Activated B cell treated with CpG ODN at 0.5 μM for 24 hours (primary cell): ENCODE data around the gene SLC25A23. TPM values are rescaled to one million over a fixed set of nuclear protein-coding genes. Genes with fewer than 3 reads are reported as not detected.

Experiments
- ATAC-seq: fragments of 200-7000 bp; cut with Tn5 transposase; one replicate; pipeline ENCODE4 v1.10.0; 2021; ENCODE audit warnings: low read depth, mild to moderate bottlenecking, moderate library complexity
- CTCF ChIA-PET: fragments of 350-600 bp; sonication (Branson Sonifier 250); formaldehyde crosslinking; loops from one replicate; lab custom pipeline; 2021; ENCODE audit warnings: antibody characterized with exemption; lab: Charles Lee
- POLR2A ChIA-PET: fragments of 350-600 bp; sonication (Branson Sonifier 250); formaldehyde crosslinking; loops from one replicate; lab custom pipeline; 2021; ENCODE audit warnings: antibody characterized with exemption; lab: Charles Lee
- DNase-seq: peaks from one replicate; pipeline ENCODE4 v3.0.0; 2022
- H3K27ac Mint-ChIP-seq: one replicate; pipeline ENCODE4 v1.8.0; 2020; ENCODE audit warnings: mixed read lengths
- H3K27me3 Mint-ChIP-seq: one replicate; pipeline ENCODE4 v1.8.0; 2021; ENCODE audit warnings: mixed read lengths
- H3K36me3 Mint-ChIP-seq: one replicate; pipeline ENCODE4 v1.8.0; 2021; ENCODE audit warnings: low read depth, mixed read lengths
- H3K4me1 Mint-ChIP-seq: one replicate; pipeline ENCODE4 v1.8.0; 2021; ENCODE audit warnings: mixed read lengths
- H3K4me3 Mint-ChIP-seq: one replicate; pipeline ENCODE4 v1.8.0; 2020; ENCODE audit warnings: mild to moderate bottlenecking, mixed read lengths
- H3K9me3 Mint-ChIP-seq: one replicate; pipeline ENCODE4 v1.8.0; 2020; ENCODE audit warnings: mixed read lengths
- intact Hi-C: fragments of 100-400 bp; cut with micrococcal nuclease; formaldehyde crosslinking; loops from one replicate; pipeline ENCODE4 v1.15.1; 2024
- total RNA-seq: library from RNA; stranded (reverse); gene quantifications from 2 replicates; pipeline ENCODE4 v1.2.3, GENCODE V29; 2022
- TF ChIP-seq, protein P1 (sequence below): fragments of 200-600 bp; IDR thresholded peaks from one replicate; pipeline ENCODE4 v1.8.0; 2022; ENCODE audit warnings: antibody characterized with exemption, mild to moderate bottlenecking

The SLC25A23 gene
- total RNA-seq, 1 donor from 2014 or later: 50.4 TPM

- intact Hi-C loops: no loop called here
- Mint-ChIP-seq H3K9me3 (no peaks in the 10 kb centered on the region), H3K27ac (no peak overlapping the region), H3K4me1 (peaks cover 21% of the 10 kb centered on the region), H3K36me3 (peaks cover 30% of the 10 kb centered on the region), H3K27me3 (no peaks in the 10 kb centered on the region), H3K4me3 (no peak overlapping the region)
- CTCF ChIA-PET: no interaction called here
- DNase-seq: no peak
- TF ChIP-seq, protein P1, sequence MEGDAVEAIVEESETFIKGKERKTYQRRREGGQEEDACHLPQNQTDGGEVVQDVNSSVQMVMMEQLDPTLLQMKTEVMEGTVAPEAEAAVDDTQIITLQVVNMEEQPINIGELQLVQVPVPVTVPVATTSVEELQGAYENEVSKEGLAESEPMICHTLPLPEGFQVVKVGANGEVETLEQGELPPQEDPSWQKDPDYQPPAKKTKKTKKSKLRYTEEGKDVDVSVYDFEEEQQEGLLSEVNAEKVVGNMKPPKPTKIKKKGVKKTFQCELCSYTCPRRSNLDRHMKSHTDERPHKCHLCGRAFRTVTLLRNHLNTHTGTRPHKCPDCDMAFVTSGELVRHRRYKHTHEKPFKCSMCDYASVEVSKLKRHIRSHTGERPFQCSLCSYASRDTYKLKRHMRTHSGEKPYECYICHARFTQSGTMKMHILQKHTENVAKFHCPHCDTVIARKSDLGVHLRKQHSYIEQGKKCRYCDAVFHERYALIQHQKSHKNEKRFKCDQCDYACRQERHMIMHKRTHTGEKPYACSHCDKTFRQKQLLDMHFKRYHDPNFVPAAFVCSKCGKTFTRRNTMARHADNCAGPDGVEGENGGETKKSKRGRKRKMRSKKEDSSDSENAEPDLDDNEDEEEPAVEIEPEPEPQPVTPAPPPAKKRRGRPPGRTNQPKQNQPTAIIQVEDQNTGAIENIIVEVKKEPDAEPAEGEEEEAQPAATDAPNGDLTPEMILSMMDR: no peak
- ATAC-seq: no peak
- POLR2A ChIA-PET: interaction anchor here (0.7 to 1.0 kb wide), 2 partner anchors 14 to 201 kb away, joined by 3 to 4 read pairs; no protein-coding TSS in a partner anchor
Measured at GRCh38 chr19:6476896-6477431, 17.4 kb upstream of the SLC25A23 start.

GRCh38 chr19:6476155-6476895 is 16.7 kb upstream of the SLC25A23 start:
- CTCF ChIA-PET: no interaction called here
- H3K27me3 Mint-ChIP-seq: no peaks in the 10 kb centered on the region
- TF ChIP-seq, protein P1: no peak
- no peak overlapping the region for H3K4me3 Mint-ChIP-seq
- H3K36me3 Mint-ChIP-seq: peaks cover 35% of the 10 kb centered on the region
- ATAC-seq (peak; percentile 87), DNase-seq (peak; percentile 33)
- no peak overlapping the region for H3K27ac Mint-ChIP-seq
- H3K4me1 Mint-ChIP-seq: peaks cover 15% of the 10 kb centered on the region
- intact Hi-C loops: no loop called here
- no peaks in the 10 kb centered on the region for H3K9me3 Mint-ChIP-seq
- POLR2A ChIA-PET: interaction anchor here (1.0 kb wide), 1 partner anchor 14 kb away, joined by 3 read pairs; no protein-coding TSS in a partner anchor

DNA sequence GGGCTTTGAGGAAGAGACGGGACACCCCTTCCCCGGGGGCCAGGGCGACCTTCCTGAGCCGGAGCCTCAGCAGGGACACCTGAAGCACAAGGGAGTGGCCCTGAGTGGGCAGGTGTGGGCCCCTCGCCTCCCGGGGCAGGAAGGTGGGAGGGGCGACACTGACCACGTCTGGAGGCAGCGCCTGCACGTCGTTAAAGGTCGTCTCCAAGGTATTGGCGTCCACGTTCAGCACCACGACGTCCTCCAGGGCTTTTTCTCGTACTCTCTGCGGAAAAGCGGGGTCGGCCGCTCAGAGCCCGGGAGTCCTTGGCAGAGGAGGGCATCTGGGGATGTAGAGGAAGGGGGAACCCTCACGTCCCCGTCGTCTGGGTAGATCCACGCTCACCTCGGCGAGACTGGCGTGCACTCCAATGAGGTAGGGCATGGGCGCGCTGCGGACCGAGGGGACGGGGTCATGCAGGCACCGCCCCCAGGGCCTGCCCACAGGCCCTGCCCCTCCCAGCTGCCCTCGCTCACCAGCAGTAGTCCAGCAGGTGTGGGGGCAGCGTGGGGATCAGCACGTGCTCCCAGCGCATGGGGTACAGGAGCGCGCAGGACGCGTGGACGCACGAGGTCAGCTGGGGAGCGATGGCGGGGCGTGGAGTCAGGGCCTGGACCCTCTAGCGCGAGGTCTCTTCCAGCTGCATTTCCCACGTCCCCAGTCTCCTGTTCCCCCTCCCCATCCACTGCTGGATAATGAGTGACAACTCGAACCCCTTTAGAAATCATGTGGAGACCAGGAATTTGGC is 15.9 kb upstream of the SLC25A23 start:
- H3K36me3 Mint-ChIP-seq: peaks cover 39% of the 10 kb centered on the region
- ChIA-PET POLR2A (no interaction called here), CTCF (no interaction called here)
- H3K27me3 Mint-ChIP-seq: no peaks in the 10 kb centered on the region
- DNase-seq: no peak
- no peak for ATAC-seq
- H3K27ac Mint-ChIP-seq: no peak overlapping the region
- H3K4me1 Mint-ChIP-seq: peaks cover 7% of the 10 kb centered on the region
- TF ChIP-seq, protein P1: no peak
- no peaks in the 10 kb centered on the region for H3K9me3 Mint-ChIP-seq
- H3K4me3 Mint-ChIP-seq: no peak overlapping the region
- intact Hi-C loops: no loop called here

DNA sequence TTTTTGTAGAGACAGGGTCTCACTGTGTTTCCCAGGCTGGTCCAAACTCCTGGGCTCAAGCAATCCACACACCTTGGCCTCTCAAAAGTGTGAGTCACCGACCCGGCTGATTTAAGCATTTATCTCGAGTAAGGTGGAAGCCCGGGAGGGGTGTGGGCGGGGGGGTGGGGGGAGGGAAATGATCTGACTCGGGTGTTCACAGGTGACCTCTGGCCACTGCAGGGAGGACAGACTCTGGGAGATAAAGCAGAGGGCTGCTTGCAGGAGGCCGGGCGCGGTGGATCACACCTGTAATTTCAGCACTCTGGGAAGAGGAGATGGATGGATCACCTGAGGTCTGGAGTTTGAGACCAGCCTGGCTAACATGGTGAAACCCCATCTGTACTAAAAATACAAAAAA is 14.1 kb upstream of the SLC25A23 start:
- intact Hi-C loops: no loop called here
- no peak overlapping the region for H3K27ac Mint-ChIP-seq
- H3K9me3 Mint-ChIP-seq: no peaks in the 10 kb centered on the region
- H3K36me3 Mint-ChIP-seq: peaks cover 49% of the 10 kb centered on the region
- TF ChIP-seq, protein P1: no peak
- ChIA-PET POLR2A (interaction anchor here (0.6 to 1.1 kb wide), 3 partner anchors 16 to 181 kb away, joined by 3 to 6 read pairs (median 3); partner anchors contain the start of gene KHSRP), CTCF (no interaction called here)
- DNase-seq: no peak
- ATAC-seq: no peak
- H3K27me3 Mint-ChIP-seq: no peaks in the 10 kb centered on the region
- no peaks in the 10 kb centered on the region for H3K4me1 Mint-ChIP-seq
- H3K4me3 Mint-ChIP-seq: no peak overlapping the region
